ENCODE measurements around the gene ADCY2. TPM values are rescaled to one million over a fixed set of nuclear protein-coding genes. Genes with fewer than 3 reads are reported as not detected.

ADCY2 gene
- total and polyA plus RNA-seq, 2 of the 13 experiments (the other 11 are each of a cell fraction or from before 2014, with no cell fraction given) = not detected

DNA sequence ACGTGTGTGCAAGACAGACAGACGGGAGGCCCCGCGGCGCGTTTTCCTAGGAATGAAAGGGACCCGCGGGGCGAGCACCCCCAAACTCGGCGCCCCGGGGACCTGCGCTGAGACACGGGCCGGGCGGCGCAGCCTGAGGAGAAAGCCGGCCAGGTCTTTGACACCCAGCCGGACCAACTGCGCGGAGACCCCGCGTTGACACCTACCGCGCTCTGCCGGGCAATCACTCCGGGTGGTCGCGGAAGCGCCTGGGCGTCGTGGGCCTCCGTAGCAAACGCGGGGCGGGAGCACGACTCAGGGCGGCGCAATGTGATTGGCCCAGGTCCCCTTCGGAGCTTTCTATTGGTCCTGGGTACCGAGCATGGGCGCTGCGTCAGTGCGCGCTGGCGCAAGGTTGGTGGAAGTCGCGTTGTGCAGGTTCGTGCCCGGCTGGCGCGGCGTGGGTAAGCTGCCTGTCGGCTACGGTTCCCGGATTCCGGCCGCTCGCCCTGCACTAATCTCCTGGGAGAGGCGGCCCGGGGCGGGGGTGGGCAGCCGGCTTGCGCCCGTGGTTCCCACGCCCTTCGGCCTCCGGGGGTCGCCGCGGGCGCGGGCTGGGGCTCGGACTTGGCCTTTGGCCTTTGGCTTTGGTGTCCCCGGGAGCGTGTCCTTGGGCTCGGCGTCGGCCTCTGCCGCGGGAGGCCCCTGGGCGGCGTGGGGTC lies 473.0 kb downstream of the ADCY2 start, which contains the start of the genes FASTKD3 and MTRR (continued):
- TF ChIP-seq KMT2B (CRISPR knock-in tag; IDR thresholded peaks at IDR 0.05) (peak; percentile 94), ZNF543 (CRISPR knock-in tag; IDR thresholded peaks at IDR 0.05) (peak; percentile 65), FOXK1 (CRISPR knock-in tag; IDR thresholded peaks at IDR 0.05; ENCODE audit: borderline replicate concordance, low read depth) (peak; percentile 49), ZNF343 (CRISPR knock-in tag; IDR thresholded peaks at IDR 0.05) (0 out of 2 replicates have a peak, but pooled peaks have one; percentile 50), ZNF747 (CRISPR knock-in tag; IDR thresholded peaks at IDR 0.05; ENCODE audit: borderline replicate concordance) (no peak), NKX3-1 (CRISPR knock-in tag; IDR thresholded peaks at IDR 0.05) (0 out of 2 replicates have a peak, but pooled peaks have one; percentile 50), ZNF121 (CRISPR knock-in tag; IDR thresholded peaks at IDR 0.05) (no peak), ZNF563 (CRISPR knock-in tag; IDR thresholded peaks at IDR 0.05) (0 out of 2 replicates have a peak, but pooled peaks have one; percentile 33), MAZ (IDR thresholded peaks at IDR 0.05; ENCODE audit: borderline replicate concordance, low read depth, low read length) (peak; percentile 54; the same call in 1 of the 2 replicates), MAZ (CRISPR knock-in tag; IDR thresholded peaks at IDR 0.05; ENCODE audit: low read depth) (0 out of 2 replicates have a peak, but pooled peaks have one; percentile 16), ZNF614 (CRISPR knock-in tag; IDR thresholded peaks at IDR 0.05; ENCODE audit: borderline replicate concordance) (no peak), SP2 (CRISPR knock-in tag; IDR thresholded peaks at IDR 0.05) (peak; percentile 96), PCBP1 (IDR thresholded peaks at IDR 0.05; ENCODE audit: borderline replicate concordance, low read depth, low read length) (0 out of 2 replicates have a peak, but pooled peaks have one; percentile 60), SSRP1 (CRISPR knock-in tag; IDR thresholded peaks at IDR 0.05) (no peak), SMYD3 (CRISPR knock-in tag; IDR thresholded peaks at IDR 0.05) (peak; percentile 52; the same call in 1 of the 2 replicates)
- TF ChIP-seq, protein P1, sequence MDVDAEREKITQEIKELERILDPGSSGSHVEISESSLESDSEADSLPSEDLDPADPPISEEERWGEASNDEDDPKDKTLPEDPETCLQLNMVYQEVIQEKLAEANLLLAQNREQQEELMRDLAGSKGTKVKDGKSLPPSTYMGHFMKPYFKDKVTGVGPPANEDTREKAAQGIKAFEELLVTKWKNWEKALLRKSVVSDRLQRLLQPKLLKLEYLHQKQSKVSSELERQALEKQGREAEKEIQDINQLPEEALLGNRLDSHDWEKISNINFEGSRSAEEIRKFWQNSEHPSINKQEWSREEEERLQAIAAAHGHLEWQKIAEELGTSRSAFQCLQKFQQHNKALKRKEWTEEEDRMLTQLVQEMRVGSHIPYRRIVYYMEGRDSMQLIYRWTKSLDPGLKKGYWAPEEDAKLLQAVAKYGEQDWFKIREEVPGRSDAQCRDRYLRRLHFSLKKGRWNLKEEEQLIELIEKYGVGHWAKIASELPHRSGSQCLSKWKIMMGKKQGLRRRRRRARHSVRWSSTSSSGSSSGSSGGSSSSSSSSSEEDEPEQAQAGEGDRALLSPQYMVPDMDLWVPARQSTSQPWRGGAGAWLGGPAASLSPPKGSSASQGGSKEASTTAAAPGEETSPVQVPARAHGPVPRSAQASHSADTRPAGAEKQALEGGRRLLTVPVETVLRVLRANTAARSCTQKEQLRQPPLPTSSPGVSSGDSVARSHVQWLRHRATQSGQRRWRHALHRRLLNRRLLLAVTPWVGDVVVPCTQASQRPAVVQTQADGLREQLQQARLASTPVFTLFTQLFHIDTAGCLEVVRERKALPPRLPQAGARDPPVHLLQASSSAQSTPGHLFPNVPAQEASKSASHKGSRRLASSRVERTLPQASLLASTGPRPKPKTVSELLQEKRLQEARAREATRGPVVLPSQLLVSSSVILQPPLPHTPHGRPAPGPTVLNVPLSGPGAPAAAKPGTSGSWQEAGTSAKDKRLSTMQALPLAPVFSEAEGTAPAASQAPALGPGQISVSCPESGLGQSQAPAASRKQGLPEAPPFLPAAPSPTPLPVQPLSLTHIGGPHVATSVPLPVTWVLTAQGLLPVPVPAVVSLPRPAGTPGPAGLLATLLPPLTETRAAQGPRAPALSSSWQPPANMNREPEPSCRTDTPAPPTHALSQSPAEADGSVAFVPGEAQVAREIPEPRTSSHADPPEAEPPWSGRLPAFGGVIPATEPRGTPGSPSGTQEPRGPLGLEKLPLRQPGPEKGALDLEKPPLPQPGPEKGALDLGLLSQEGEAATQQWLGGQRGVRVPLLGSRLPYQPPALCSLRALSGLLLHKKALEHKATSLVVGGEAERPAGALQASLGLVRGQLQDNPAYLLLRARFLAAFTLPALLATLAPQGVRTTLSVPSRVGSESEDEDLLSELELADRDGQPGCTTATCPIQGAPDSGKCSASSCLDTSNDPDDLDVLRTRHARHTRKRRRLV (CRISPR knock-in tag; IDR thresholded peaks at IDR 0.05) = 0 out of 2 replicates have a peak, but pooled peaks have one; percentile 37
- TF ChIP-seq, protein P2, sequence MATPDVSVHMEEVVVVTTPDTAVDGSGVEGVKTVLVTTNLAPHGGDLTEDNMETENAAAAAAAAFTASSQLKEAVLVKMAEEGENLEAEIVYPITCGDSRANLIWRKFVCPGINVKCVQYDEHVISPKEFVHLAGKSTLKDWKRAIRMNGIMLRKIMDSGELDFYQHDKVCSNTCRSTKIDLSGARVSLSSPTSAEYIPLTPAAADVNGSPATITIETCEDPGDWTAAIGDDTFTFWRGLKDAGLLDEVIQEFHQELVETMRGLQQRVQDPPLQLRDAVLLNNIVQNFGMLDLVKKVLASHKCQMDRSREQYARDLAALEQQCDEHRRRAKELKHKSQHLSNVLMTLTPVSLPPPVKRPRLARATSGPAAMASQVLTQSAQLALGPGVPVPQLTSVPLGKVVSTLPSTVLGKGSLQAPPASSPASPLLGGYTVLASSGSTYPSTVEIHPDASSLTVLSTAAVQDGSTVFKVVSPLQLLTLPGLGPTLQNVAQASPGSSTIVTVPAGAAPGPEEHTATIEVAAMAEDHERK (CRISPR knock-in tag; IDR thresholded peaks at IDR 0.05; ENCODE audit: low read depth) = peak; percentile 89
- TF ChIP-seq, protein P3, sequence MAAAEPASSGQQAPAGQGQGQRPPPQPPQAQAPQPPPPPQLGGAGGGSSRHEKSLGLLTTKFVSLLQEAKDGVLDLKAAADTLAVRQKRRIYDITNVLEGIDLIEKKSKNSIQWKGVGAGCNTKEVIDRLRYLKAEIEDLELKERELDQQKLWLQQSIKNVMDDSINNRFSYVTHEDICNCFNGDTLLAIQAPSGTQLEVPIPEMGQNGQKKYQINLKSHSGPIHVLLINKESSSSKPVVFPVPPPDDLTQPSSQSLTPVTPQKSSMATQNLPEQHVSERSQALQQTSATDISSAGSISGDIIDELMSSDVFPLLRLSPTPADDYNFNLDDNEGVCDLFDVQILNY (CRISPR knock-in tag; conservative IDR thresholded peaks at IDR 0.05) = no peak; the same call in 1 of the 2 replicates
- TF ChIP-seq, protein P4, sequence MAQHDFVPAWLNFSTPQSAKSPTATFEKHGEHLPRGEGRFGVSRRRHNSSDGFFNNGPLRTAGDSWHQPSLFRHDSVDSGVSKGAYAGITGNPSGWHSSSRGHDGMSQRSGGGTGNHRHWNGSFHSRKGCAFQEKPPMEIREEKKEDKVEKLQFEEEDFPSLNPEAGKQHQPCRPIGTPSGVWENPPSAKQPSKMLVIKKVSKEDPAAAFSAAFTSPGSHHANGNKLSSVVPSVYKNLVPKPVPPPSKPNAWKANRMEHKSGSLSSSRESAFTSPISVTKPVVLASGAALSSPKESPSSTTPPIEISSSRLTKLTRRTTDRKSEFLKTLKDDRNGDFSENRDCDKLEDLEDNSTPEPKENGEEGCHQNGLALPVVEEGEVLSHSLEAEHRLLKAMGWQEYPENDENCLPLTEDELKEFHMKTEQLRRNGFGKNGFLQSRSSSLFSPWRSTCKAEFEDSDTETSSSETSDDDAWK (CRISPR knock-in tag; IDR thresholded peaks at IDR 0.05) = no peak
